Embryonic facial prominence (tissue), 1 donor: ENCODE data around the gene PRSS38.
"Not testable (repeated sequence)": the region's sequence is repeated elsewhere in the genome, so short reads cannot be mapped to it uniquely, and the experiment has no call there.

Experiments
- DNase-seq: peaks from one replicate; pipeline ENCODE4 v3.0.0-alpha.2; 2016; ENCODE audit errors: extremely low spot score

The PRSS38 gene

DNA sequence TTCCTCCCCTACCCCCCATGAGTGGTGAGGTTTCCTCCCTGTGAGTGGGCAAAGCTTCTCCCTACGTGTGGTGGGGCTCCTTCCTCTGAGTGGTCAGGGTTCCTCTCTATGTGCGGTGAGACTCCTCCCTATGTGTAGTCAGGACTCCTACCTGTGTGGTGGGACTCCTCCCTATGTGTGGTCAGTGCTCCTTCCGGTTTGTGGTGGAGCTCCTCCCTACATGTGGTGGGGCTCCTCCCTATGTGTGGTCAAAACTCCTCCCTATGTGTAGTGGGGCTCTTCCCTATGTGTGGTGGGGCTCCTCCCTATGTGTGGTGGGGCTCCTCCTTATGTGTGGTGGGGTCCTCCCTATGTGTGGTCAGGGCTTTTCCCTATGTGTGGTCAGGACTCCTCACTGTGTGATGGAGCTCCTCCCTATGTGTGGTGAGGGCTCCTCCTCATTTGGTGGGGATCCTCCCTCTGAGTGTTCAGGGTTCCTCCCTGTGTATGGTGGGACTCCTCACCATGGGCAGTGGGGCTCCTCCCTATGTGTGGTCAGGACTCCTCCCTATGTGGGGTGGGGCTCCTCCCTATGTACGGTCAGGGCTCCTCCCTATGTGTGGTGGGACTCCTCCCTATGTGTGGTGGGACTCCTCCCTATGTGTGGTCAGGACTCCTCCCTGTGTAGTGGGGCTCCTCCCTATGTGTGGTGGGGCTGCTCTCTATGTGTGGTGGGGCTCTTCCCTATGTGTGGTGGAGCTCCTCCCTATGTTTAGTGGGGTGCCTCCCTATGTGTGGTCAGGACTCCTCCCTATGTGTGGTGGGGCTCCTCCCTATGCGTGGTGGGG lies 29.1 kb downstream of the PRSS38 start:
- no peak for DNase-seq

DNA sequence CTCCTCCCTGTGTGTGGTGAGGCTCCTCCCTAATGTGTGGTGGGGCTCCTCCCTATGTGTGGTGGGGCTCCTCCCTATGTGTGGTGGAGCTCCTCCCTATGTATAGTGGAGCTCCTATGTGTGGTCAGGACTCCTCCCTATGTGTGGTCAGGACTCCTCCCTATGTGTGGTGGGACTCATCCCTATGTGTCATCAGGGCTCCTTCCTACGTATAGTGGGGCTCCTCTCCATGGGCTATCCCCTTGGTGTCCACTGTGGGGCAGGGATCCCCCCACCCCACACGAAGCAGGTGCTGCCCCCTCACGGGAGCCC lies 29.6 kb downstream of the PRSS38 start:
- no peak for DNase-seq

DNA sequence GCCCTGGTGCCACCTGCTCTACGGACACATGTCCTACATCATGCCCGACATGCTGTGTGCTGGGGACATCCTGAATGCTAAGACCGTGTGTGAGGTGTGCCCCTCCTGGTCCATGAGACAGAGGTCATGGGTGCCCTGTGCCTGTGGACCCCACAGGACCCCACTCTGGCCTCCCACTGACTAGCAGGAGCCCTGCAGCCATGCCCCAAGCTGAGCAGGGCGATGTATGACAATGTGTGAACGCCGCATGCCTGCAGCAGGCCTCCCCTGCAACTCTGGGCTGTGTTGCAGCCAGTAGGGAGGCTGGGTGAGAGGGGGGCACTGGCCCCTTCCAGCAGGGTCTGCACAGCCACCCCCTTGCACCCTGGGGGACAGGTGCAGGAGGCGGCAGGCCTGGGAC lies 30.0 kb downstream of the PRSS38 start:
- DNase-seq: no peak

DNA sequence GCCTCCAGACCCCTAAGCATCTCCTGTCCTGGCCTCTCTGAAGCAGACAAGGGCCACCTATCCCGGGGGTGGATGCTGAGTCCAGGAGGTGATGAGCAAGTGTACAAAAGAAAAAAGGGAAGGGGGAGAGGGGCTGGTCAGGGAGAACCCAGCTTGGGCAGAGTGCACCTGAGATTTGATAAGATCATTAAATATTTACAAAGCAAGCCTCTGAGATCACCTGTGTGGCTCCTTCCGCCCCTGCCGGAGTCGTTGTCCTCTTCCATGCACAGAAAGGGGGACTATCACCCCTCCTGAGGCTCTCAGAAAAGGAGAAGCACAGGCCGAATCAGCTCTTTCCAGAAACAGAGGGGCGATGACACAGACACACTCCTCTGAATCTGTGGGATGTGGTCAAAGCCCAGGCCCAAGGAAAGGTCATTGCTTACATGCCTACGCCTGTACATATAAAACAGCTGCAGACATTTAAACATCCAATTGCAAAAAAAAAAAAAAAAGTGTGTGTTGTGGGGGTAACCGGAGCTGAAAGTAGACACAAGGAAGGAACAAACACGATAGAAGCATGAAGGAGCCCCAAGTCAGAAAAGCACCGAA lies 30.9 kb downstream of the PRSS38 start:
- DNase-seq: no peak

- DNase-seq: not testable (repeated sequence)
Observed at GRCh38 chr1:227847046-227847445, 31.6 kb downstream of the PRSS38 start.

- no peak for DNase-seq
Observed at GRCh38 chr1:227848430-227848932, 33.0 kb downstream of the PRSS38 start.

GRCh38 chr1:227849251-227849650 lies 33.8 kb downstream of the PRSS38 start:
- no peak for DNase-seq

DNA sequence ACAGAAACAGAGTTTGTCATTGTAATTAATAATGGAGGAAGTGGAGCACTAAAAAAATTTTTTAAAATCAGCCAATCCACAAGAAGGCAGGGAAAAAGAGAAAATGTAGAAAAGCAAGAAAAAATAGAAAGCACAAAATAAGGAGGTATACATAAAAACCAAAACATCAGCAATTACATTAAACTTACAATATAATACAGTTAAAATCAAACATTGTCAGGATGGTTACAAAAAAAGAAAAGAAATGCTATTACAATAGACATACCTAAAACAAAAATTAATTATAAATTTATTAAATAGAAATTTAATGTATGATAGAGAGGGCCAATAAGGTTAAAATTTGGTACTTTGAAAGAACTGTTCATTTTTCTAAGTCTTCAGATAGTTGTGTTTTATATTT lies 38.7 kb downstream of the PRSS38 start:
- no peak for DNase-seq

GRCh38 chr1:227855687-227856086 lies 40.2 kb downstream of the PRSS38 start:
- DNase-seq: no peak

DNA sequence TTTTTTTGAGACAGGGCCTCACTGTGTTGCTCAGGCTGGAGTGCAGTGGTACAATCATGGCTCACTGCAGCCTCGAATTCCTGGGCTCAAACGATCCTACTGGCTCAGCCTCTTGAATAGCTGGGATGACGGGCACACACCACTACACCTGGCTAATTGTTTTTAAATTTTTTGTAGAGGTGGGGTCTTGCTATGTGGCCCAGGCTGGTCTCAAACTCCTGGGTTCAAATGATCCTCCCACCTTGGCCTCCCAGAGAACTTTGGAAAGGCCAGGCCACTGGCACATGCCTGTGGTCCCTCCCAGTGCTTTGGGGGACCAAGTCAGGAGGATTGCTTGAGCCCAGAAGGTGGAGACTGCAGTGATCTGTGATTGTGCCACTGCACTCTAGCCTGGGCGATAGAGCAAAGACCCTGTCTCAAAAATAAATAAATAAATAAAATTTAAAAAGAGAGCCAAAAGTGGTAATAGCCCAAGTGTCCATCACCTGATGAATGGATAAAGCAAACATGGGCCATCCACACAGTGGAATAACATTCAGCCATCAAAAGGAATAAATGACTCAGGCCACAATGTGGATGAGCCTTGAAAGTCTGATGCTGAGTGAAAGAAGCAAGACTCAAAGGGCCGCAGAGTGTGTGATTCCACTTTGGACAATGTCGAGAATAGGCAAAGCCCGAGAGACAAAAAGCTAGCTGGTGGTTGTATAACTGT lies 40.8 kb downstream of the PRSS38 start:
- no peak for DNase-seq

GRCh38 chr1:227864882-227865281 lies 49.4 kb downstream of the PRSS38 start:
- DNase-seq: no peak

DNA sequence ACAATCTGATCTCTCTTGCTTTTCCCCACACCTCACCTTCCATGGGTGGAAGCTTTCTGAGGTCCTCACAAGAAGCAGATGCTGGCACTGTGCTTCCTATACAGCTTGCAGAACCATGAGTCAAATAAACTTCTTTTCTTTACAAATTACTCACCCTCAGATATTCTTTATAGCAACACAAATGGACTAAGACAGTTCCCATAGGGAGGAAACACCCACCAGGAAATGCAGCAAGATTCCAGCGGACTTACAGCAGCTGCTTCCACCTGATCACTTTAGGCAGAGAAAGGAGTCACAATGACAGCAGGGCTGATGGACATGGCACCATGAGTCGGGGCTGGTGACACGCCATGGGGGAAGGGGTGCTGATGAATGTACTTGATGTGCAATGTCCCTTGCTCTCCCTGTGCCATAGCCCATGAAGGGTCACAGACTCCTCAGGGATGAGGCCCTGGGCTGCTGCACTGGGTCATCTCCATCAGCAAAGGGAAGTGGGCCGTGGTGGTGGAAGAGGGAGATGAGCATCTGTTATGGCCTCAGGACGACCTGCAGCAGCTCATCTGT lies 53.9 kb downstream of the PRSS38 start:
- no peak for DNase-seq

DNA sequence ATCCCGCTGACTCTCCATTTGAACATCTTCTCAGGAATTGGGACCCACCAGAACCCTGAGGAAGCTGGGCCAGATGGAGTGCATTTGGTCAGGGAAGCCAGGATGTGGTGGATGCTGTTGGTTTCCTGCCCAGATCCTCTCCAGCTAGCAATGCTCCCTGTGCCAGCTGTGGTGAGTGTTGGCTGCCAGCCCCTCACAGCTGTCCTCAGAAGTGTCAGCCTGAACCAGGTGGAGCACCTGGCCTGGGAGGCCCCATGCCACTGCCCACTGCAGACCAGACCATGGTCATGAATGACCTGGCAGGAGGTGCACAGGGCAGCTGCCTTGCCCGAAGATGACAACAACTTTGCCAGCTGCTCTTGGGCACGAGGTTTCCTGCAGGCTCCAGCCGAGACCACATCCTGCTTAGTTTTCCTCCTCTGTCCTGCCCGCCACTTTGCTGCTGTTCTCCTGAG lies 54.4 kb downstream of the PRSS38 start:
- DNase-seq: no peak

DNA sequence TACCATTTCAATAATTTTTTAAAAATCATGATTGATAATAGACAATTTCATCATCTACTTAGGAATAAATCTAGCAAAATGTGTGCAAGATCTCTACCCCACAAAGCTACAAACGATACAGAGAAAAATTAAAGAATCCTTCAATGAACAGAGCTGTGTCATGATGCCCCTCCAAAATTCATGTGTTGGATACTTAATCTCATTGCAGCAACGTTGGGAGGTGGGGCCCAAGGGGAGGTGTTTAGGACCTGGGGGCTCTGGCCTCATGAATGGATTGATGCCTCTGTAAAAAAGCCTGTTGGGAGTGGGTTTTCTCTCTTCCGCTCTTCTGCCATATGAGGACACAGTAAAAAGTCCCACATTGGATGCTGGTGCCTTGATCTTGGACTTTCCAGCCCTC lies 54.9 kb downstream of the PRSS38 start:
- no peak for DNase-seq

- not testable (repeated sequence) for DNase-seq
Observed at GRCh38 chr1:227871892-227872291, 56.4 kb downstream of the PRSS38 start.

DNA sequence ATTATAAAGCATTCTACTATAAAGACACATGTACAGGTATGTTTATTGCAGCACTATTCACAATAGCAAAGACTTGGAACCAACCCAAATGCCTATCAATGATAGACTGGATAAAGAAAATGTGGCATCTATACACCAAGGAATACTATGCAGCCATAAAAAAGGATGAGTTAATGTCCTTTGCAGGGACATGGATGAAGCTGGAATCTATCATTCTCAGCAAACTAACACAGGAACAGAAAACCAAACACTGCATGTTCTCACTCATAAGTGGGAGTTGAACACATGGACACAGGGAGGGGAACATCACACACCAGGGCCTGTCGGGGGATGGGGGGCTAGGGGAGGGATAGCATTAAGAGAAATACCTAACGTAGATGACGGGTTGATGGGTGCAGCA lies 62.3 kb downstream of the PRSS38 start:
- not testable (repeated sequence) for DNase-seq

- DNase-seq: no peak
Observed at GRCh38 chr1:227880342-227880924, 65.0 kb downstream of the PRSS38 start.

GRCh38 chr1:227883073-227883520 lies 67.6 kb downstream of the PRSS38 start:
- no peak for DNase-seq

- DNase-seq: no peak
Observed at GRCh38 chr1:227883641-227884301, 68.3 kb downstream of the PRSS38 start.

DNA sequence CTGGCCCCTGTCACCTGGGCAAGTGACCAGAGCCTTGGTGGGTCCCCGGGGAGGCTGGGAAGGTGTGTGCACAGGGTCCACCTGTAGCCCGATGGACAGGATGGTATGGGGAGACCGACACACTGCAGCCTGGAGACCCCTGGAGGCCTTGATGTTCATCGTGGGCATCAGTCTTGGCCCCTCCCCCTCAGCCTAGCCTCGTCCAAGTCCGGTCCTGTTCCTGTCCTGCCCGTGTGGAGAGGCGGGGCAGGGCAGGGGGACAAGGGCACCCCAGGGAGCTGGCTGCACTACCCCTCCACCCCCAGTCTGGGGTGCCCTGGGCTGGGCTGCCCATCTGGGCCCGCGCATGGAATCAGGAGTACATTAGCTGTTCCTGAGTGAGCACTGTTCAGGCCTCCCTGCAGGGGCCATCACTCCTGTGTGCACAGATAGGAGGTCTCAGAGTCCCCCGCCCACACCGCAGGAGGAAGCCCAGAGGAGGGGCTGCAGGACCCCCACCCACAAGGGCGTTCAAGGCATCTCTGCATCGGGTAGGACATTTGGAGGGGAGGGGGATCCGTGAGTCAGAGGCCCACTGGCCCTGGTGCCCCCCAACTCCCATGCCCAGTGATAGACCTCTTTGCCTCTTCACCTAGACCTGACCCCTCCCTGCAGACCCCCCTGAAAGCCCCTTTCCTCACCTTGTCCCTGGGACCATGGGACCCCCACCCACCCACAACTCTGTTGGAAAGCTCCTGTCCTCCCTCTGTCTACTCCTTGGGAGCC lies 69.1 kb downstream of the PRSS38 start:
- DNase-seq: no peak
